ENCODE results near the gene NFATC1.
A peak's percentile ranks its signal among the peaks of the same experiment; 100 is the strongest.

Gene NFATC1

DNA sequence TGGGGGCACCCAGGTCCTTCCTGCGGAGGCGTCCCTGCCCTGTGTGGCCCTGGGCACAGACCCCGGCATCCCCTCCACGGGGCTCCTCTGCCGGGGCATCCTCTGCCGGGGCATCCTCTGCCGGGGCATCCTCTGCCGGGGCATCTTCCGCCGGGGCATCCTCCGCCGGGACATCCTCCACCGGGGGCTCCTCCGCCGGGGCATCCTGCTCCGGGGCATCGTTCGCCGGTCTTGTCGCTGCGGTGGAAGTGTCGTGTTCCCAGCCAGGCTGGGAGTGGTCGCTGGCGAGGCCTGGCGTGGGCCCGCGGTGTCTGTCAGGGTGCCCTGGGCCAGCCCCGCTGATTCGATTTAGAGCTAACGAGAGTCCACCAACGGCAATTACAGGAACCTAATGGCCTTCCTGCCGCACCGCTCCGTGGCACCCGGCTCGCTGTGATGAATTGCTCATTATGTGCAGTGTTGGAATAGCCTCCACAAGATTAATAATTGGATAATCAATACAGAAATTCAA lies 115.1 kb downstream of the NFATC1 start:
- no peak overlapping the region for H3K4me3 ChIP-seq (ENCODE audit: low read depth, low read length, poor library complexity, severe bottlenecking)
- no peaks in the 10 kb centered on the region for H3K79me2 ChIP-seq (ENCODE audit: insufficient read depth, low read length)
- TF ChIP-seq, protein P1, sequence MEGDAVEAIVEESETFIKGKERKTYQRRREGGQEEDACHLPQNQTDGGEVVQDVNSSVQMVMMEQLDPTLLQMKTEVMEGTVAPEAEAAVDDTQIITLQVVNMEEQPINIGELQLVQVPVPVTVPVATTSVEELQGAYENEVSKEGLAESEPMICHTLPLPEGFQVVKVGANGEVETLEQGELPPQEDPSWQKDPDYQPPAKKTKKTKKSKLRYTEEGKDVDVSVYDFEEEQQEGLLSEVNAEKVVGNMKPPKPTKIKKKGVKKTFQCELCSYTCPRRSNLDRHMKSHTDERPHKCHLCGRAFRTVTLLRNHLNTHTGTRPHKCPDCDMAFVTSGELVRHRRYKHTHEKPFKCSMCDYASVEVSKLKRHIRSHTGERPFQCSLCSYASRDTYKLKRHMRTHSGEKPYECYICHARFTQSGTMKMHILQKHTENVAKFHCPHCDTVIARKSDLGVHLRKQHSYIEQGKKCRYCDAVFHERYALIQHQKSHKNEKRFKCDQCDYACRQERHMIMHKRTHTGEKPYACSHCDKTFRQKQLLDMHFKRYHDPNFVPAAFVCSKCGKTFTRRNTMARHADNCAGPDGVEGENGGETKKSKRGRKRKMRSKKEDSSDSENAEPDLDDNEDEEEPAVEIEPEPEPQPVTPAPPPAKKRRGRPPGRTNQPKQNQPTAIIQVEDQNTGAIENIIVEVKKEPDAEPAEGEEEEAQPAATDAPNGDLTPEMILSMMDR (IDR thresholded peaks at IDR 0.05; ENCODE audit: low read length): no peak
- TF ChIP-seq EZH2 (IDR thresholded peaks at IDR 0.05; ENCODE audit: borderline replicate concordance, low read length): no peak
- H3K27ac ChIP-seq (ENCODE audit: low read depth, low read length, poor library complexity, severe bottlenecking): no peak overlapping the region
- H3K9me2 ChIP-seq (ENCODE audit: low read depth, low read length): no peaks in the 10 kb centered on the region
- no peak overlapping the region for H2AFZ ChIP-seq (ENCODE audit: low read length)
- H3K4me1 ChIP-seq (ENCODE audit: insufficient read depth, low read length, severe bottlenecking): peaks cover 57% of the 10 kb centered on the region
- no peaks in the 10 kb centered on the region for H3K27me3 ChIP-seq (ENCODE audit: insufficient read depth, low read length)
- H3K36me3 ChIP-seq (ENCODE audit: insufficient read depth, low read length): peaks cover 62% of the 10 kb centered on the region
- no peaks in the 10 kb centered on the region for H3K9me3 ChIP-seq (ENCODE audit: low read length)
- H3K9ac ChIP-seq (ENCODE audit: low read length): no peak overlapping the region
- H3K4me2 ChIP-seq (ENCODE audit: low read length): no peak overlapping the region
- H4K20me1 ChIP-seq (ENCODE audit: insufficient read depth, low read length): no peaks in the 10 kb centered on the region
- peaks cover 8% of the 10 kb centered on the region; the same call in 1 of the 2 replicates for H3F3A ChIP-seq (ENCODE audit: insufficient read depth, low read length)

GRCh38 chr18:79511271-79511670 lies 115.5 kb downstream of the NFATC1 start:
- Histone ChIP-seq H3F3A (ENCODE audit: insufficient read depth, low read length) (peaks cover 11% of the 10 kb centered on the region), H3K4me3 (ENCODE audit: low read depth, low read length, poor library complexity, severe bottlenecking) (no peak overlapping the region), H3K4me1 (ENCODE audit: insufficient read depth, low read length, severe bottlenecking) (peaks cover 57% of the 10 kb centered on the region), H3K9me3 (ENCODE audit: low read length) (no peaks in the 10 kb centered on the region), H3K9ac (ENCODE audit: low read length) (no peak overlapping the region), H3K79me2 (ENCODE audit: insufficient read depth, low read length) (no peaks in the 10 kb centered on the region), H3K27ac (ENCODE audit: low read depth, low read length, poor library complexity, severe bottlenecking) (no peak overlapping the region), H3K4me2 (ENCODE audit: low read length) (no peak overlapping the region), H3K9me2 (ENCODE audit: low read depth, low read length) (no peaks in the 10 kb centered on the region), H2AFZ (ENCODE audit: low read length) (no peak overlapping the region), H3K27me3 (ENCODE audit: insufficient read depth, low read length) (no peaks in the 10 kb centered on the region), H4K20me1 (ENCODE audit: insufficient read depth, low read length) (no peaks in the 10 kb centered on the region), H3K36me3 (ENCODE audit: insufficient read depth, low read length) (peaks cover 62% of the 10 kb centered on the region)
- TF ChIP-seq EZH2 (IDR thresholded peaks at IDR 0.05; ENCODE audit: borderline replicate concordance, low read length): no peak
- TF ChIP-seq, protein P1 (IDR thresholded peaks at IDR 0.05; ENCODE audit: low read length): no peak

DNA sequence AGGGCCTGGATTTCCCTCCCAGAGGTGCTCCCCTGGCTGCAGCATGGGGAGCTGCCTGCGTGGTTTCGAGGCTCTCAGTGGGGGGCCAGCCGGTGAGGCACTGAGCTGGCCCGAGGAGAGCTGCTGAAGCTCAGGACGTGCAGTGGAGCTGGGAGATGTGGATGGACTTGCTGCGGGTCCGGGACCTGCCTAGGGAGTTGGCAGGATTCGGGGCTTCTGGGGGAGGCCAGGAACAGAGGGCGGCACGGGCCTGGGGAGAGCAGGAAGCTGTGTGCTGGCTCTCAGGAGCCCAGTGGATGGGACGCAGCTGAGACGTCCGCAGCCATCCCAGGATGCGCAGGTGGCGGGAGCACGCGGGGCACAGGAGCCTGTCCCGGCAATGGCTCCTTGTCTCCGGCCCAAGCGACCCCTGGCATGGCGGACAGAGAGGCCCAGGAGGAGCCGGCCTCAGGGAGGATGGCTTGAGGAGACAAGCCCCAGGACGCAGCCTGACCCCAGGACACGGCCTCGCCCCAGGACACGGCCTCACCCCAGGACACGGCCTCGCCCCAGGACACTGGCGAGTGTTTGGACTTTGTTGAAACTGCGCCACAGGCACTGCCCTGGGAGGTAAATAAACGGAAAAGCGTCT lies 116.1 kb downstream of the NFATC1 start:
- H3K4me1 ChIP-seq (ENCODE audit: insufficient read depth, low read length, severe bottlenecking): peaks cover 57% of the 10 kb centered on the region
- no peak overlapping the region for H3K9ac ChIP-seq (ENCODE audit: low read length)
- H3K27ac ChIP-seq (ENCODE audit: low read depth, low read length, poor library complexity, severe bottlenecking): peak overlapping the region; percentile 18
- no peak overlapping the region for H2AFZ ChIP-seq (ENCODE audit: low read length)
- H3K4me3 ChIP-seq (ENCODE audit: low read depth, low read length, poor library complexity, severe bottlenecking): no peak overlapping the region
- H3K79me2 ChIP-seq (ENCODE audit: insufficient read depth, low read length): no peaks in the 10 kb centered on the region
- no peaks in the 10 kb centered on the region for H3K9me2 ChIP-seq (ENCODE audit: low read depth, low read length)
- no peak overlapping the region for H3K4me2 ChIP-seq (ENCODE audit: low read length)
- H3K27me3 ChIP-seq (ENCODE audit: insufficient read depth, low read length): no peaks in the 10 kb centered on the region
- H3K9me3 ChIP-seq (ENCODE audit: low read length): no peaks in the 10 kb centered on the region
- no peaks in the 10 kb centered on the region for H4K20me1 ChIP-seq (ENCODE audit: insufficient read depth, low read length)
- TF ChIP-seq EZH2 (IDR thresholded peaks at IDR 0.05; ENCODE audit: borderline replicate concordance, low read length): no peak
- TF ChIP-seq, protein P1 (IDR thresholded peaks at IDR 0.05; ENCODE audit: low read length): no peak
- H3F3A ChIP-seq (ENCODE audit: insufficient read depth, low read length): peaks cover 12% of the 10 kb centered on the region
- H3K36me3 ChIP-seq (ENCODE audit: insufficient read depth, low read length): peaks cover 60% of the 10 kb centered on the region
